GM19043 (cell line): ENCODE data around the gene VPS8.

Experiments
- ATAC-seq: cut with Tn5 transposase; IDR thresholded peaks from one replicate; pipeline ENCODE4 v1.9.1; 2021; ENCODE audit warnings: low read depth; ENCODE audit not compliant: unreplicated experiment

Gene VPS8

GRCh38 chr3:184811663-184811998 is 335 bp upstream of the VPS8 start:
- no peak for ATAC-seq

- ATAC-seq, result no peak
Measured at GRCh38 chr3:184812662-184813042, 686 bp downstream of the VPS8 start.

GRCh38 chr3:184813357-184813756 is 1.4 kb downstream of the VPS8 start:
- ATAC-seq, result no peak

GRCh38 chr3:184814214-184814613 is 2.2 kb downstream of the VPS8 start:
- ATAC-seq, result no peak

GRCh38 chr3:184815046-184815930 is 3.3 kb downstream of the VPS8 start:
- ATAC-seq, result no peak

- ATAC-seq, result no peak
Measured at GRCh38 chr3:184816614-184817013, 4.6 kb downstream of the VPS8 start.

- ATAC-seq, result no peak
Measured at GRCh38 chr3:184820525-184820924, 8.6 kb downstream of the VPS8 start.

- ATAC-seq, result no peak
Measured at GRCh38 chr3:184821034-184821433, 9.1 kb downstream of the VPS8 start.

GRCh38 chr3:184822081-184822480 is 10.1 kb downstream of the VPS8 start:
- ATAC-seq, result no peak

- ATAC-seq, result no peak
Measured at GRCh38 chr3:184822654-184823053, 10.7 kb downstream of the VPS8 start.

- no peak for ATAC-seq
Measured at GRCh38 chr3:184823990-184824389, 12.0 kb downstream of the VPS8 start.

GRCh38 chr3:184825121-184825820 is 13.3 kb downstream of the VPS8 start:
- no peak for ATAC-seq

GRCh38 chr3:184827572-184827971 is 15.6 kb downstream of the VPS8 start:
- ATAC-seq, result no peak

GRCh38 chr3:184832044-184832443 is 20.1 kb downstream of the VPS8 start:
- ATAC-seq, result no peak

GRCh38 chr3:184832903-184833302 is 20.9 kb downstream of the VPS8 start:
- ATAC-seq, result no peak

GRCh38 chr3:184836090-184836822 is 24.3 kb downstream of the VPS8 start:
- ATAC-seq, result no peak

- ATAC-seq, result no peak
Measured at GRCh38 chr3:184842433-184842832, 30.5 kb downstream of the VPS8 start.

- no peak for ATAC-seq
Measured at GRCh38 chr3:184845819-184846218, 33.9 kb downstream of the VPS8 start.

- ATAC-seq, result no peak
Measured at GRCh38 chr3:184846496-184846895, 34.5 kb downstream of the VPS8 start.

GRCh38 chr3:184848934-184849333 is 37.0 kb downstream of the VPS8 start:
- no peak for ATAC-seq

GRCh38 chr3:184850201-184850600 is 38.2 kb downstream of the VPS8 start:
- no peak for ATAC-seq
